Activated CD4-positive, alpha-beta T cell treated with anti-CD3 and anti-CD28 coated beads, Interleukin-2, amount 10 ng/mL, durations not matched to agents 24 days and 14 days (primary cell): Measurements from ENCODE around the gene ABHD12. TPM values are rescaled to one million over a fixed set of nuclear protein-coding genes. Genes with fewer than 3 reads are reported as not detected.

Source experiments
- DNase-seq: peaks from one replicate; pipeline ENCODE4 v3.0.0; 2022
- H3K27ac Mint-ChIP-seq: one replicate; pipeline ENCODE4 v1.8.0; 2022; ENCODE audit warnings: mild to moderate bottlenecking, mixed read lengths
- H3K27me3 Mint-ChIP-seq: one replicate; pipeline ENCODE4 v1.8.0; 2022; ENCODE audit warnings: mixed read lengths
- H3K36me3 Mint-ChIP-seq: one replicate; pipeline ENCODE4 v1.8.0; 2022; ENCODE audit warnings: low read depth, mild to moderate bottlenecking, mixed read lengths
- H3K4me1 Mint-ChIP-seq: one replicate; pipeline ENCODE4 v1.8.0; 2021; ENCODE audit warnings: mixed read lengths
- H3K4me3 Mint-ChIP-seq: one replicate; pipeline ENCODE4 v1.8.0; 2022; ENCODE audit warnings: mild to moderate bottlenecking, moderate library complexity, mixed read lengths
- H3K9me3 Mint-ChIP-seq: one replicate; pipeline ENCODE4 v1.8.0; 2021; ENCODE audit warnings: mixed read lengths
- intact Hi-C: fragments of 100-400 bp; cut with micrococcal nuclease; formaldehyde crosslinking; loops from one replicate; pipeline ENCODE4 v1.15.1; 2023
- total RNA-seq: library from RNA; stranded (reverse); gene quantifications from 2 replicates; pipeline ENCODE4 v1.2.3, GENCODE V29; 2022

Gene ABHD12
- total RNA-seq, 1 donor from 2014 or later: 30.0 TPM

- intact Hi-C loops: loop anchor here (1.0 to 2.0 kb wide), 4 partner anchors 7 to 404 kb away; no protein-coding TSS in a partner anchor
- Mint-ChIP-seq H3K36me3 (no peaks in the 10 kb centered on the region), H3K27ac (no peak overlapping the region), H3K4me3 (no peak overlapping the region), H3K27me3 (no peaks in the 10 kb centered on the region), H3K4me1 (peaks cover 5% of the 10 kb centered on the region), H3K9me3 (peaks cover 4% of the 10 kb centered on the region)
- no peak for DNase-seq
These were observed 7.9 kb upstream of the ABHD12 start for GRCh38 chr20:25398376-25399036.

- H3K27ac Mint-ChIP-seq: no peak overlapping the region
- no peaks in the 10 kb centered on the region for H3K36me3 Mint-ChIP-seq
- no peak overlapping the region for H3K4me3 Mint-ChIP-seq
- H3K4me1 Mint-ChIP-seq: peaks cover 6% of the 10 kb centered on the region
- intact Hi-C loops: loop anchor here (2.0 kb wide), 1 partner anchor 403 kb away; no protein-coding TSS in a partner anchor
- no peak for DNase-seq
- no peaks in the 10 kb centered on the region for H3K27me3 Mint-ChIP-seq
- H3K9me3 Mint-ChIP-seq: no peaks in the 10 kb centered on the region
These were observed 7.2 kb upstream of the ABHD12 start for GRCh38 chr20:25397821-25398220.

GRCh38 chr20:25397096-25397495, 6.5 kb upstream of the ABHD12 start:
- H3K4me3 Mint-ChIP-seq: no peak overlapping the region

GRCh38 chr20:25394996-25395395, 4.4 kb upstream of the ABHD12 start:
- no peak overlapping the region for H3K27ac Mint-ChIP-seq
- H3K36me3 Mint-ChIP-seq: no peaks in the 10 kb centered on the region
- H3K4me1 Mint-ChIP-seq: peaks cover 6% of the 10 kb centered on the region
- H3K4me3 Mint-ChIP-seq: no peak overlapping the region
- intact Hi-C loops: loop anchor here (5.0 kb wide), 3 partner anchors 227 to 448 kb away; partner anchors contain the start of genes CST7, NANP and ZNF337
- H3K27me3 Mint-ChIP-seq: no peaks in the 10 kb centered on the region
- H3K9me3 Mint-ChIP-seq: no peaks in the 10 kb centered on the region
- no peak for DNase-seq

More at GRCh38 chr20:25397096-25397495, 6.5 kb upstream of the ABHD12 start:
- Mint-ChIP-seq H3K27me3 (no peaks in the 10 kb centered on the region), H3K36me3 (no peaks in the 10 kb centered on the region), H3K27ac (no peak overlapping the region), H3K4me1 (peaks cover 6% of the 10 kb centered on the region), H3K9me3 (no peaks in the 10 kb centered on the region)
- intact Hi-C loops: no loop called here
- no peak for DNase-seq

- H3K27ac Mint-ChIP-seq: no peak overlapping the region
- intact Hi-C loops: loop anchor here (5.0 kb wide), 3 partner anchors 228 to 447 kb away; partner anchors contain the start of genes CST7, NANP and ZNF337
- H3K4me3 Mint-ChIP-seq: no peak overlapping the region
- no peaks in the 10 kb centered on the region for H3K36me3 Mint-ChIP-seq
- H3K27me3 Mint-ChIP-seq: no peaks in the 10 kb centered on the region
- peaks cover 10% of the 10 kb centered on the region for H3K4me1 Mint-ChIP-seq
- DNase-seq: no peak
- H3K9me3 Mint-ChIP-seq: no peaks in the 10 kb centered on the region
These were observed 3.6 kb upstream of the ABHD12 start for GRCh38 chr20:25394276-25394675.

- intact Hi-C loops: loop anchor here (1.0 to 5.0 kb wide), 9 partner anchors 17 to 443 kb away; partner anchors contain the start of genes APMAP, CST7, GINS1 and NANP
- Mint-ChIP-seq H3K4me1 (peaks cover 16% of the 10 kb centered on the region), H3K4me3 (peak overlapping the region; percentile 90), H3K36me3 (peaks cover 7% of the 10 kb centered on the region), H3K27ac (no peak overlapping the region), H3K9me3 (no peaks in the 10 kb centered on the region), H3K27me3 (no peaks in the 10 kb centered on the region)
- DNase-seq: peak; percentile 78
These were observed 637 bp downstream of the ABHD12 start for GRCh38 chr20:25389858-25390537.

GRCh38 chr20:25389401-25389857, 1.2 kb downstream of the ABHD12 start:
- Mint-ChIP-seq H3K9me3 (no peaks in the 10 kb centered on the region), H3K27me3 (no peaks in the 10 kb centered on the region), H3K4me3 (peak overlapping the region; percentile 90), H3K36me3 (peaks cover 7% of the 10 kb centered on the region), H3K4me1 (peaks cover 16% of the 10 kb centered on the region), H3K27ac (peak overlapping the region; percentile 66)
- intact Hi-C loops: no loop called here
- no peak for DNase-seq

- no peak for DNase-seq
- intact Hi-C loops: no loop called here
- Mint-ChIP-seq H3K27me3 (no peaks in the 10 kb centered on the region), H3K27ac (no peak overlapping the region), H3K9me3 (no peaks in the 10 kb centered on the region), H3K4me3 (no peak overlapping the region), H3K4me1 (peaks cover 18% of the 10 kb centered on the region), H3K36me3 (peaks cover 14% of the 10 kb centered on the region)
These were observed 7.8 kb downstream of the ABHD12 start for GRCh38 chr20:25382704-25383370.

- DNase-seq: no peak
- intact Hi-C loops: no loop called here
- Mint-ChIP-seq H3K9me3 (no peaks in the 10 kb centered on the region), H3K4me3 (no peak overlapping the region), H3K4me1 (peaks cover 16% of the 10 kb centered on the region), H3K36me3 (peaks cover 13% of the 10 kb centered on the region), H3K27me3 (no peaks in the 10 kb centered on the region), H3K27ac (no peak overlapping the region)
These were observed 9.6 kb downstream of the ABHD12 start for GRCh38 chr20:25380945-25381614.

GRCh38 chr20:25378884-25379733, 11.5 kb downstream of the ABHD12 start:
- DNase-seq: no peak
- intact Hi-C loops: no loop called here
- Mint-ChIP-seq H3K9me3 (no peaks in the 10 kb centered on the region), H3K4me1 (peaks cover 16% of the 10 kb centered on the region), H3K36me3 (peaks cover 17% of the 10 kb centered on the region), H3K4me3 (no peak overlapping the region), H3K27me3 (no peaks in the 10 kb centered on the region), H3K27ac (no peak overlapping the region)

GRCh38 chr20:25378189-25378883, 12.3 kb downstream of the ABHD12 start:
- intact Hi-C loops: no loop called here
- Mint-ChIP-seq H3K27ac (no peak overlapping the region), H3K36me3 (peaks cover 21% of the 10 kb centered on the region), H3K27me3 (no peaks in the 10 kb centered on the region), H3K4me1 (peaks cover 15% of the 10 kb centered on the region), H3K4me3 (no peak overlapping the region), H3K9me3 (no peaks in the 10 kb centered on the region)
- DNase-seq: no peak

GRCh38 chr20:25376886-25377285, 13.7 kb downstream of the ABHD12 start:
- Mint-ChIP-seq H3K36me3 (peaks cover 25% of the 10 kb centered on the region), H3K27ac (no peak overlapping the region)

More at GRCh38 chr20:25376886-25377285, 13.7 kb downstream of the ABHD12 start:
- intact Hi-C loops: no loop called here
- Mint-ChIP-seq H3K4me3 (no peak overlapping the region), H3K27me3 (no peaks in the 10 kb centered on the region), H3K4me1 (peaks cover 12% of the 10 kb centered on the region), H3K9me3 (no peaks in the 10 kb centered on the region)
- DNase-seq: no peak
